ELR (cell line): ENCODE measurements around the gene MAGEB10.
"Not testable (repeated sequence)": the region's sequence is repeated elsewhere in the genome, so short reads cannot be mapped to it uniquely, and the experiment has no call there.

Experiments
- DNase-seq: peaks from one replicate; pipeline ENCODE4 v3.0.0-alpha.2; 2015; ENCODE audit warnings: low read depth

MAGEB10 gene, protein sequence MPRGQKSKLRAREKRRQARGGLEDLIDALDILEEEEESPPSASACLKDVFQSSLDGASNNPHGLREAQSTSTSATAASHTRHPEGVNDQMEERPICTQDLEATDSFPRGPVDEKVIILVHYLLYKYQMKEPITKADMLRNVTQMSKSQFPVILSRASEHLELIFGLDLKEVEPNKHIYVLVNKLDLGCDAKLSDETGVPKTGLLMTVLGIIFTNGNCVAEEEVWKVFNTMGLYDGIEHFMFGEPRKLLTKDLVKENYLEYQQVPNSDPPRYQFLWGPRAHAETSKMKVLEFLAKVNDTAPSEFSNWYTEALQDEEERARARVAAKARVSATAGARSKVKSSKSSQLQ

GRCh38 chrX:27807690-27808089 is at the start of gene MAGEB10:
Gene MAGEB10, plus strand, starts transcription at chrX:27807990. Its CDS starts 13,317 bp downstream, at chrX:27821307.
- no peak for DNase-seq

GRCh38 chrX:27765718-27766117 is 42.1 kb upstream of the MAGEB10 start:
- DNase-seq = no peak

DNA sequence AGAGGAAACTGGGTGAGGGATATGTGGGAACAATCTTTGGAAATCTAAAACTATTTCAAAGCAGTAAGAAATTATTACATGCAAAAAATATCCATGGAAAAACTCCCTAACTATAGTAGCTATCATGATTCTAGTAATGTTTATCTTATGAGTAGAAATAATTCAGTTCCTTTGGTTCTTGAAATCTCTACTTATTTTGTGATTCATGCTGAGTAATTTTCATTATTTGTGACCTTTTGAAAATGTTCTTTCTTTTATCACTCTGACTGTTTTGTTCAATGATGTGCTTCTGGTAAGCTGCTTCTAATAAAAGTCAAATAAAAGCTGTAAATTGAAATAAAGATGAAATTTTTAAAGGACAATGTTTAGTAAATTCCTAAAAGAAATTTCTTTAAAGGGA is 40.4 kb upstream of the MAGEB10 start:
- DNase-seq = no peak

GRCh38 chrX:27775984-27776383 is 31.8 kb upstream of the MAGEB10 start:
- DNase-seq = no peak

- DNase-seq = no peak
These were observed 11.0 kb upstream of the MAGEB10 start for GRCh38 chrX:27796640-27797257.

- DNase-seq = no peak
These were observed 10.2 kb upstream of the MAGEB10 start for GRCh38 chrX:27797575-27797974.

DNA sequence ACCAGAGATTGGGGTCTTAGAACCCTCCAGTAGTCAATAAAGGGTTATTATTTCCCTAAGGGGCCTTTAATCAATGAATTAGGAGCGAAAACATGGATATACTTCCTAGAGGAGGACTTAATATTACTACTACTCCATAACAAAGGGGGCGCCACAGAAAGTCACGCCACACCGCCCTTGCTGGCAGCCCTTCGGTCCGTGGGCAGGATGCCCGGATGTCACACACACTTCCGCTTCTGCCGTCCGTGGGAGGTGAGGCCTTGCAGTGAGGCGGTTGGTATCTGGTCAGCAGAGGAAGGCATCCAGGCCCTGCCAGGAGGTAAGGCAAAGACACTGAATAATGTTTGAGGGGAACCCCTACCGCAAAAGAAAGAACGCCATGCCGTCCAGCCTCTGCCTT is 436 bp downstream of the MAGEB10 start:
- DNase-seq = no peak

DNA sequence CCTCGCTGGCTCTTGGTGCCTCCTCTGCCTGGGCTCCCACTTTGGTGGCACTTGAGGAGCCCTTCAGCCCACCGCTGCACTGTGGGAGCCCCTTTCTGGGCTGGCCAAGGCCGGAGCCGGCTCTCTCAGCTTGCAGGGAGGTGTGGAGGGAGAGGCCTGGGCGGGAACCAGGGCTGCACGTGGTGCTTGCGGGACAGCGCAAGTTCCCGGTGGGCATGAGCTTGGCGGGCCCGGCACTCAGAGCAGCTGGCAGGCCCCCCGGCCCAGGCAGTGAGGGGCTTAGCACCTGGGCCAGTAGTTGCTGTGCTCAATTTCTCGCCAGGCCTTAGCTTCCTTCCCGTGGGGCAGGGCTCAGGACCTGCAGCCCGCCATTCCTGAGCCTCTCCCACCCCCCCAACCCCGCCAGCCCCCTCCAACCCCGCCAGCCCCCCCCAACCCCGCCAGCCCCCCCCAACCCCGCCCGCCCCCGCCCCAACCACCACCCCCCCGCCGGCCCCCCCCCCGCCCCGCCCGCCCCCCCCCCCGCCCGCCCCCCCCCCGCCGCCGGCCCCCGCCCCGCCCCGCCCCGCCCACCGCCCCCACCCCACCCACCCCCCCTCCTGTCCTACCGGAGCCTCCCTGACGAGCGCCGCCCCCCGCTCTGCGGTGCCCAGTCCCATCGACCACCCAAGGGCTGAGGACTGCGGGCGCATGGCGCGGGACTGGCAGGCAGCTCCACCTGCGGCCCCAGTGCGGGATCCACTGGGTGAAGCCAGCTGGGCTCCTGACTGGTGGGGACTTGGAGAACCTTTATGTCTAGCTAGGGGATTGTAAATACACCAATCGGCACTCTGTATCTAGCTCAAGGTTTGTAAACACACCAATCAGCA is 1.4 kb downstream of the MAGEB10 start:
- DNase-seq = not testable (repeated sequence)

DNA sequence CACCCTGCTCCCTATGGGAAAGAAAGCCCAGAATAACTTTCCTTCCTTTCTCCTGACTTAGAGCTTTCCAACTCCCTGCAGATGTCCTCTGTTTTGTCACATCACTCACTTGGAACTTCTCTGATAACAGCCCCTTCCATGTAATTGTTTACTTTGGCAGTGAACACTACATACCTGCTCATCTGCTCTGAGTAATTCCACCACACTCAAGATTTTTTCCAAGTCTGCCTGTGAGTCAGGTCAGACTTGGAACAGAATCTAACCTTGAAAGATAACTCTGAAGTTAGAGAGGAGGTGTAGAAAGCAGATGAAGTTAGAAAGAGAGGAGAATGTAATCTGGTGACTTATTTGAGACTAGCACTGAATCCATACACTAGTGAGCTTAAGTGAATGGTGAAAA is 7.4 kb downstream of the MAGEB10 start:
- peak; percentile 1 for DNase-seq

DNA sequence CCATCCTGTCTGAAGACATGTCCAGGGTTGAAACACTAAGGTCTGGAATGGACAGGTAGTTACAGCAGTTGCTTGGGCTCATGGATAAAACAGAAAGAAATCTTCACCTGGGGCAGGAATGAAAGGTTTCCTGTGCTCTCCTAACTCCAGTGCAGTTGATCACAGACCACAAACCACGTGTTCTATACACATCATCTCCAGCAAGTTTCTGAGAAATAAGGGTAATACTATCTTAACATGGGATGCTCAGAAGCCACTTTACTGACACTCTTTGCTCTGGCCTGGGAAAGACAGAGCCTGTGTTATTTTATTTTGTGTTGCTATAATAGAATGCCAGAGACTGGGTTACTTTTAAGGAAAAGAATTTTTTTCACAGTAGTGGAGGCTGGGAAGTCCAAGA is 16.0 kb downstream of the MAGEB10 start:
- no peak for DNase-seq

DNA sequence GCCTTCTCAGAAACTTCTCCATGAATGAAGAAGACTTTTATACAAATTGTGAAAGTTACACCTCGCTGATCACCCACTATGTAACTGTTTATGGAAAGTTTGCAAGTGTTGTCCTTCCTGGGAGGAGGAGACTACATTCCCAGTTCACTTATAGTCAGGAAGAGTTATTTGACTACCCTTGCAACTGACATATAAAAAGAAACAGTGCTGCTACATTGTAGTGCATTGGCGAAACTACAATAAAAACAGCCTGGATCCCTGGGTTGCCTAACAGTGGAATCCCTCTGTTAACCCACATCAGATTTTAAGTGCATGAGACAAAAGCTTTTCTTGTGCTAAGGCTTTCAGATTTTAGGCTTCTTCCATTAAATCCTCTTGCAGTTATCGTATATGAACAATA is 30.4 kb downstream of the MAGEB10 start:
- DNase-seq = no peak

DNA sequence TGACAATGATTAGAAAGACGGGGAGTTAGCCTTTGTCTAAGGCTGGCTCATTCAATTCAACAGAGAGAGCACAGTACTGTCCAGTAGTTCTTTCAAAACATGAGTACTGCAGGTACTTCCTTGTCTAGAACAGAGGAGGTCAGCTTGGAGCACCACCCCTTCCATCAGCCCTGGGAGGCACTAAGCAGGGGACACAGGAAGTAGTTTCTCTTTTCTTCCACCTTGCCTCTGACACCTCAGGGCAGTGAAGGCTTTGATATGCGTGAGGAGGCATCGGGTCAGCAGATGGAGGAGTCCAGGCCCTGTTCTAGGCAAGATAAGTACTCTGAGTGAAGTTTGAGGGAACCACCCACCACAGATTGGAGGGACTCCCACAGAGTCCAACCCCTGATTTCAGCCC is 33.1 kb downstream of the MAGEB10 start:
- DNase-seq = no peak

GRCh38 chrX:27842859-27843258 is 35.1 kb downstream of the MAGEB10 start:
- no peak for DNase-seq

DNA sequence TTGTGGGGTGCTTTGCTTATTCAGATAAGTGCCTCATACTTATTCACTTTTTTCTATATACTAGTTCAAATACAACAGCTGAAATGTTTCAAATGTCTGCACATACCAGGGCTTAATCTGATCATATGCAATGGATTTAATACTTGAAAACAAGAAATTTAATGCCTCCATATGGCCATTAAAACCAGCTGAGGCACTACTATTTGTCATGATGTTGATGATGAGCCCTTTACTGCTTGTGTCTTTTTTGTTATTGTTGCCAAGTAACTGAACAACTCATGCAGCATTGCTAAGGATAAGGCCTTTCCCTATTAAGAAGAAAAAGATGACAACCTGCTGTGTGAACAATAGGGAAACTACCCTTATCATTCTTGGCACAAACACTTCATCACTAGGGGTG is 52.5 kb downstream of the MAGEB10 start:
- no peak for DNase-seq

DNA sequence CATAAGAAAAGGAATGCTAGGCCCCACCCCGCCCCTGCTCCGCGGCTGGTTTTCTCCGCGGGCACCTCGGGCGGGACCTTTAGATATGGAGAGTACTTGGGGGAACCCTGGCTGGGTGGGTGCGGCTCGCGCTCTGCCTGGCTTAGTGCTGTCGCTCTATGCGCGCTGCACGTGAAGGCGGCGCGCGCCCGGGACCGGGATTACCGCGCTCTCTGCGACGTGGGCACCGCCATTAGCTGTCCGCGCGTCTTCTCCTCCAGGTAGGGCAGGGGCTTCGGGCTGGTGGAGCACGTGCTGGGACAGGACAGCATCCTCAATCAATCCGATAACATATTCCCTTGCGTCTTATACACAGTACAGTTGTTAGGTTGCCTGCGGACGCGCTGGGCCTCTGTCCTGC is 56.0 kb downstream of the MAGEB10 start:
- no peak for DNase-seq
